Epidermal melanocyte (primary cell): ENCODE measurements around the gene KLF2.
"Not testable (repeated sequence)": the region's sequence is repeated elsewhere in the genome, so short reads cannot be mapped to it uniquely, and the experiment has no call there.

Experiments
- DNase-seq: peaks from one replicate; pipeline ENCODE4 v3.0.0; 2011; ENCODE audit warnings: low spot score; ENCODE audit not compliant: insufficient read length

KLF2 gene

GRCh38 chr19:16336571-16336970 is 11.9 kb downstream of the KLF2 start:
- DNase-seq: no peak

- DNase-seq: no peak
Observed at GRCh38 chr19:16337809-16338469, 13.3 kb downstream of the KLF2 start.

GRCh38 chr19:16338470-16339360 is 14.1 kb downstream of the KLF2 start:
- DNase-seq: peak; percentile 31

- DNase-seq: no peak
Observed at GRCh38 chr19:16339361-16339725, 14.7 kb downstream of the KLF2 start.

- no peak for DNase-seq
Observed at GRCh38 chr19:16340092-16340491, 15.5 kb downstream of the KLF2 start.

- DNase-seq: no peak
Observed at GRCh38 chr19:16340654-16341053, 16.0 kb downstream of the KLF2 start.

- no peak for DNase-seq
Observed at GRCh38 chr19:16342002-16342715, 17.5 kb downstream of the KLF2 start.

GRCh38 chr19:16343156-16343555 is 18.5 kb downstream of the KLF2 start:
- no peak for DNase-seq

GRCh38 chr19:16345457-16345856 is 20.8 kb downstream of the KLF2 start:
- DNase-seq: no peak

GRCh38 chr19:16347099-16347498 is 22.5 kb downstream of the KLF2 start:
- DNase-seq: not testable (repeated sequence)

GRCh38 chr19:16347706-16348105 is 23.1 kb downstream of the KLF2 start:
- no peak for DNase-seq

- no peak for DNase-seq
Observed at GRCh38 chr19:16349551-16350152, 25.0 kb downstream of the KLF2 start.

- DNase-seq: no peak
Observed at GRCh38 chr19:16351133-16351809, 26.6 kb downstream of the KLF2 start.

- no peak for DNase-seq
Observed at GRCh38 chr19:16355293-16356043, 30.8 kb downstream of the KLF2 start.

GRCh38 chr19:16358456-16358855 is 33.8 kb downstream of the KLF2 start:
- no peak for DNase-seq

GRCh38 chr19:16359074-16359473 is 34.4 kb downstream of the KLF2 start:
- no peak for DNase-seq

GRCh38 chr19:16359964-16360363 is 35.3 kb downstream of the KLF2 start:
- no peak for DNase-seq

- no peak for DNase-seq
Observed at GRCh38 chr19:16360738-16361137, 36.1 kb downstream of the KLF2 start.

- no peak for DNase-seq
Observed at GRCh38 chr19:16361254-16361653, 36.6 kb downstream of the KLF2 start.

- no peak for DNase-seq
Observed at GRCh38 chr19:16361926-16362325, 37.3 kb downstream of the KLF2 start.
